Stimulated activated CD4-positive, alpha-beta T cell treated with anti-CD3 and anti-CD28 coated beads, Interleukin-2, amount 100 ng/mL, for 48 hours (primary cell): ENCODE results near the gene CLDN19.

Experiments
- DNase-seq, 2 donors: peaks; one replicate each; pipeline ENCODE4 v3.0.0-alpha.2; 2020

Gene CLDN19

GRCh38 chr1:42692911-42693310, 47.1 kb downstream of the CLDN19 start:
- DNase-seq = no peak

GRCh38 chr1:42692461-42692860, 47.6 kb downstream of the CLDN19 start:
- DNase-seq = no peak

- DNase-seq = no peak
Measured at GRCh38 chr1:42691157-42691498, 48.9 kb downstream of the CLDN19 start.

GRCh38 chr1:42690477-42691156, 49.4 kb downstream of the CLDN19 start:
- DNase-seq = no peak

- DNase-seq = no peak
Measured at GRCh38 chr1:42689912-42690311, 50.1 kb downstream of the CLDN19 start.

- DNase-seq = no peak
Measured at GRCh38 chr1:42686418-42686817, 53.6 kb downstream of the CLDN19 start.

- no peak for DNase-seq
Measured at GRCh38 chr1:42684139-42684538, 55.9 kb downstream of the CLDN19 start.
